IMR-90 (cell line): ENCODE data around the gene GABRA6.

Experiments used
- CEBPB ChIP-seq: IDR thresholded peaks from 2 replicates; pipeline ENCODE4 v1.6.1; 2012; ENCODE audit warnings: low read depth, low read length, improper control_type of control experiment
- CTCF ChIP-seq: conservative IDR thresholded peaks from 2 replicates; pipeline ENCODE4 v1.5.1; 2012; ENCODE audit warnings: mild to moderate bottlenecking, low read depth, low read length, improper control_type of control experiment
- MAFK ChIP-seq: IDR thresholded peaks from 2 replicates; pipeline ENCODE4 v1.6.1; 2012; ENCODE audit warnings: low read depth, low read length, improper control_type of control experiment
- POLR2A ChIP-seq: IDR thresholded peaks from 2 replicates; pipeline ENCODE4 v1.6.1; 2012; ENCODE audit warnings: mild to moderate bottlenecking, low read depth, low read length
- RCOR1 ChIP-seq: IDR thresholded peaks from 2 replicates; pipeline ENCODE4 v1.6.1; 2012; ENCODE audit warnings: mild to moderate bottlenecking, low read length, improper control_type of control experiment; ENCODE audit not compliant: insufficient replicate concordance
- RFX5 ChIP-seq: IDR thresholded peaks from 2 replicates; pipeline ENCODE4 v1.8.0; 2012; ENCODE audit warnings: low read depth, mild to moderate bottlenecking, low read length, moderate library complexity

GRCh38 chr5:161709239-161709638 is 23.7 kb downstream of the GABRA6 start:
- TF ChIP-seq CTCF: no peak
- no peak for TF ChIP-seq RFX5
- no peak for TF ChIP-seq POLR2A
- no peak for TF ChIP-seq RCOR1
- TF ChIP-seq CEBPB: no peak
- no peak for TF ChIP-seq MAFK
